GM18858 (cell line): ENCODE results near the gene NCEH1.

Source experiments
- ATAC-seq: cut with Tn5 transposase; IDR thresholded peaks from one replicate; pipeline ENCODE4 v1.9.1; 2021; ENCODE audit not compliant: unreplicated experiment

NCEH1 gene

DNA sequence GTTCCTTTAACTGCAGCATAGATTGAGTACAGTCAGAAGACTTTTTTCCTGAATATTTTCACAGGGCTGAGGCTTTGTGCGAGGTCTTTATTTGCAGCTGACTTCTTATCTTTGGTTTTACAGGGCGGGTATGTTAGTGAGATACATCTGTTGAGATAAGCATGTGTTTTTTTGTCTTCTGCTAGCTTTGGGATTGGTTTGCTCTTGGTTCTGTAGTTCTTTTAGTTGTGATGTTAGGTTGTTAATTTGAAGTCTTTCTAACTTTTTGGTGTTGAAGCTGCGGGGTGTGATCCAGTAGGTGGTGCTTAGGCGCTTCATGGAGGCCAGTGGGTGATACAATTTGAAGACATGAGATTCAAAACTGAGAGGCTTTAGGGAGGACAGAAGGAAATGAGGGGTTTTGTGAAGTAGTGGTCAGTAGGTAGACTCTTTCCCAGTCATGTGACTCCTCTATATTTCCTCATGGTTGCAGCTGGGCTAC, 119.7 kb downstream of the NCEH1 start:
- no peak for ATAC-seq

DNA sequence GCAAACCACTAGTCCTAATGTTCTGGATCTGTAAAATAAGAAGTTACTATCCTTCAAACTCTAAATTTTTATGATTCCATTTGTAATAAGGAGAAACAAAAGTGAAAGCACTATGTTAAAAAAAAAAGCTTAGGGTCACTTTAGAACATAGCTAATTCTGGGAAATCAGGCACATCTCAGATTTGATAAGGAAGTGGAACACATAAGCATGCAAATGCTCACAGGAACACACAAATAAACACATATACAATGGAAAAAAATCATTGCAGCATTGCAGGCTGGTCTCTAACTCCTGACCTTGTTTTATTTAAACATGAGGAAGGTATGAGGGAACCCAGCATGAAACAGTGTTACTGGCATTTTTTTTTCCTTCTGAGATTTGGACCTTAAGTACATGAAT, 124.4 kb downstream of the NCEH1 start:
- ATAC-seq = no peak

DNA sequence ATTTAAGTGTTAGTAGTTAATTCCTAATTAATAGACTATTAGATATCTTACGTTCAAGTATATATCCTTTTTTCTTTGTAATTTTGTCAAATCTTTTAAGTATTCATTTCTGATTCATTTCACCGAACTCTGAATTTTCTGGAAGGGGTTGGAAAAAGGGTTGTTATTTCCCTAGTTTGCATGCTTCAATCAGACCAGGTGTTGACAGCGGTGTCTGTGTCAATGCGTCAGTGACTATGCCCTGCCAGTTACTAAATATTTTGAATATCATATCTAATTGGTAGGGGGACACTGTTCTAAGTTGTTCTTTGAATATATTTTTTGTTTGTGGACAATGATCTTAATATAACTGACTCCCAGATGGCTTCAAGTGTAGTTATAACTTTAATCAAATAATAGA, 124.9 kb downstream of the NCEH1 start:
- no peak for ATAC-seq

DNA sequence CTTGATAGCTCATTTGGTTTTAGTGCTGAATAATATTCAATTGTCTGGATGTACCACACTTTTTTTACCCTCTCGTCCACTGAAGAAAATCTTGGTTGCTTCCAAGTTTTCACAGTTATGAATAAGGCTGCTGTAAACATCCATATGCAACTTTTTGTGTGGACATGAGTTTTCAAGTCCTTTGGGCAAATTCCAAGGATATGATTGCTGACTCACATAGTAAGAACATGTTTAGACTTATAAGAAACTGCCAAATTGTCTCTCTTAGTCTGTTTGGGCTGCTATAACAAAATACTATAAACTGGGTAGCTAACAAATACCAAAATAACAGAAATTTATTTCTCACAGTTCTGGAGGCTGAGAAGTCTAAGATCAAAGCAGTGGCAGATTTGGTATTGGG, 128.2 kb downstream of the NCEH1 start:
- no peak for ATAC-seq

- peak; percentile 32 for ATAC-seq
Observed at GRCh38 chr3:172581757-172582166, 129.1 kb downstream of the NCEH1 start.

DNA sequence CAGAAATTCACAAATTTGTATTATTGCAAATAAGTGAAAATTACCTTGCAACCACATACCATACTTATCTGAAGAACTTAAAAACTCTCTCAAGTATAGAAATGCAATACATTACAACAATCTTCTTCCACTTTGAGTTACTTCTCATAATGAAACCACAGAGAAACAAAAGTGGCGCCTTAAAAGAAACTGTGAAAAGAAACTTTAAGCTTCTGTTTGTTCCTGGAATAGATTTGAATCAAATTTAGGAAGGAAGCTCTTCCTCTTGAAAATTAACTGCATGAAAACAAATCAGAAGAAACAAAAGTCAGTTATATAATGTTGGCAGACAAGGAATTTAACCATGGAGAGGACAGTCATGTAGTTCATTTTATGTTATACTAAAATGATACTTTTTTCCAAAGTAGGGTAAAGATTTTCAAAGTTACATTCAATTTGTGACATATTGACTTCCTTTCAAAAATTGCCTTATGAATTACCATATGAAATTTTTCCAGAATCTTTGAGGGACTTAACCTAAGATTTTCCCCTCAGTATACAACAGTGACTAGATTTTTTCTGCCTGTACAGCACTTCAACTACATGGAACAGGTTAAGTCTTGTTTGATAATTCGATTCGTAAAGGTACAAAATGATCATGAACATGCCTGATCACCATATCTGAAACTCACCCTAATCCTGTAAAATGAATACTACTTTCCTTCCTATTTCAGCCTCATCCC, 130.0 kb downstream of the NCEH1 start:
- peak; percentile 86 for ATAC-seq
